ENCODE measurements around the gene FHIT.

Gene FHIT

GRCh38 chr3:60448696-60449095, 802.6 kb downstream of the FHIT start:
- H3K27ac ChIP-seq (ENCODE audit: low read depth, low read length) = no peak overlapping the region
- no peaks in the 10 kb centered on the region for H3K36me3 ChIP-seq (ENCODE audit: control insufficient read depth in 1 of 2, insufficient read depth in 2 of 2, low read length in 2 of 2)
- no peaks in the 10 kb centered on the region for H3K27me3 ChIP-seq (ENCODE audit: control insufficient read depth in 1 of 2, insufficient read depth in 2 of 2, low read length in 2 of 2)
- H3K4me1 ChIP-seq (ENCODE audit: control insufficient read depth in 1 of 2, insufficient read depth in 2 of 2, low read length in 2 of 2) = peaks cover 5 to 9% of the 10 kb centered on the region in 2 donors
- no peaks in the 10 kb centered on the region for H3K9me3 ChIP-seq (ENCODE audit: control insufficient read depth in 1 of 2, low read length in 2 of 2)
- H3K9ac ChIP-seq (ENCODE audit: low read depth in 1 of 2, low read length in 2 of 2) = no peak overlapping the region
- H3K4me3 ChIP-seq (ENCODE audit: low read depth in 1 of 2, low read length in 2 of 2) = no peak overlapping the region

GRCh38 chr3:60445446-60445845, 805.8 kb downstream of the FHIT start:
- Histone ChIP-seq H3K4me1 (ENCODE audit: control insufficient read depth in 1 of 2, insufficient read depth in 2 of 2, low read length in 2 of 2) (peaks cover 0 to 5% of the 10 kb centered on the region in 2 donors), H3K9me3 (ENCODE audit: control insufficient read depth in 1 of 2, low read length in 2 of 2) (no peaks in the 10 kb centered on the region), H3K27ac (ENCODE audit: low read depth, low read length) (no peak overlapping the region), H3K36me3 (ENCODE audit: control insufficient read depth in 1 of 2, insufficient read depth in 2 of 2, low read length in 2 of 2) (no peaks in the 10 kb centered on the region), H3K27me3 (ENCODE audit: control insufficient read depth in 1 of 2, insufficient read depth in 2 of 2, low read length in 2 of 2) (no peaks in the 10 kb centered on the region), H3K9ac (ENCODE audit: low read depth in 1 of 2, low read length in 2 of 2) (no peak overlapping the region), H3K4me3 (ENCODE audit: low read depth in 1 of 2, low read length in 2 of 2) (no peak overlapping the region)

- H3K36me3 ChIP-seq (ENCODE audit: control insufficient read depth in 1 of 2, insufficient read depth in 2 of 2, low read length in 2 of 2) = no peaks in the 10 kb centered on the region
- no peak overlapping the region for H3K27ac ChIP-seq (ENCODE audit: low read depth, low read length)
- no peaks in the 10 kb centered on the region for H3K9me3 ChIP-seq (ENCODE audit: control insufficient read depth in 1 of 2, low read length in 2 of 2)
- no peak overlapping the region for H3K9ac ChIP-seq (ENCODE audit: low read depth in 1 of 2, low read length in 2 of 2)
- H3K27me3 ChIP-seq (ENCODE audit: control insufficient read depth in 1 of 2, insufficient read depth in 2 of 2, low read length in 2 of 2) = no peaks in the 10 kb centered on the region
- H3K4me1 ChIP-seq (ENCODE audit: control insufficient read depth in 1 of 2, insufficient read depth in 2 of 2, low read length in 2 of 2) = peaks cover 0 to 5% of the 10 kb centered on the region in 2 donors
- no peak overlapping the region for H3K4me3 ChIP-seq (ENCODE audit: low read depth in 1 of 2, low read length in 2 of 2)
These were observed 806.3 kb downstream of the FHIT start for GRCh38 chr3:60444898-60445437.

- Histone ChIP-seq H3K9me3 (ENCODE audit: control insufficient read depth in 1 of 2, low read length in 2 of 2) (no peaks in the 10 kb centered on the region), H3K27me3 (ENCODE audit: control insufficient read depth in 1 of 2, insufficient read depth in 2 of 2, low read length in 2 of 2) (no peaks in the 10 kb centered on the region), H3K4me3 (ENCODE audit: low read depth in 1 of 2, low read length in 2 of 2) (no peak overlapping the region), H3K27ac (ENCODE audit: low read depth, low read length) (no peak overlapping the region), H3K9ac (ENCODE audit: low read depth in 1 of 2, low read length in 2 of 2) (no peak overlapping the region), H3K4me1 (ENCODE audit: control insufficient read depth in 1 of 2, insufficient read depth in 2 of 2, low read length in 2 of 2) (peaks cover 0 to 5% of the 10 kb centered on the region in 2 donors), H3K36me3 (ENCODE audit: control insufficient read depth in 1 of 2, insufficient read depth in 2 of 2, low read length in 2 of 2) (no peaks in the 10 kb centered on the region)
These were observed 810.4 kb downstream of the FHIT start for GRCh38 chr3:60440869-60441268.

- no peaks in the 10 kb centered on the region for H3K4me1 ChIP-seq (ENCODE audit: control insufficient read depth in 1 of 2, insufficient read depth in 2 of 2, low read length in 2 of 2)
- H3K27me3 ChIP-seq (ENCODE audit: control insufficient read depth in 1 of 2, insufficient read depth in 2 of 2, low read length in 2 of 2) = no peaks in the 10 kb centered on the region
- H3K9ac ChIP-seq (ENCODE audit: low read depth in 1 of 2, low read length in 2 of 2) = no peak overlapping the region
- H3K9me3 ChIP-seq (ENCODE audit: control insufficient read depth in 1 of 2, low read length in 2 of 2) = no peaks in the 10 kb centered on the region
- no peak overlapping the region for H3K27ac ChIP-seq (ENCODE audit: low read depth, low read length)
- no peaks in the 10 kb centered on the region for H3K36me3 ChIP-seq (ENCODE audit: control insufficient read depth in 1 of 2, insufficient read depth in 2 of 2, low read length in 2 of 2)
- H3K4me3 ChIP-seq (ENCODE audit: low read depth in 1 of 2, low read length in 2 of 2) = no peak overlapping the region
These were observed 815.2 kb downstream of the FHIT start for GRCh38 chr3:60435941-60436650.

GRCh38 chr3:60434950-60435349, 816.3 kb downstream of the FHIT start:
- Histone ChIP-seq H3K9ac (ENCODE audit: low read depth in 1 of 2, low read length in 2 of 2) (no peak overlapping the region), H3K27ac (ENCODE audit: low read depth, low read length) (no peak overlapping the region), H3K27me3 (ENCODE audit: control insufficient read depth in 1 of 2, insufficient read depth in 2 of 2, low read length in 2 of 2) (no peaks in the 10 kb centered on the region), H3K4me1 (ENCODE audit: control insufficient read depth in 1 of 2, insufficient read depth in 2 of 2, low read length in 2 of 2) (no peaks in the 10 kb centered on the region), H3K36me3 (ENCODE audit: control insufficient read depth in 1 of 2, insufficient read depth in 2 of 2, low read length in 2 of 2) (no peaks in the 10 kb centered on the region), H3K9me3 (ENCODE audit: control insufficient read depth in 1 of 2, low read length in 2 of 2) (no peaks in the 10 kb centered on the region), H3K4me3 (ENCODE audit: low read depth in 1 of 2, low read length in 2 of 2) (no peak overlapping the region)

GRCh38 chr3:60434323-60434722, 816.9 kb downstream of the FHIT start:
- no peak overlapping the region for H3K4me3 ChIP-seq (ENCODE audit: low read depth in 1 of 2, low read length in 2 of 2)
- H3K9me3 ChIP-seq (ENCODE audit: control insufficient read depth in 1 of 2, low read length in 2 of 2) = no peaks in the 10 kb centered on the region
- no peaks in the 10 kb centered on the region for H3K4me1 ChIP-seq (ENCODE audit: control insufficient read depth in 1 of 2, insufficient read depth in 2 of 2, low read length in 2 of 2)
- no peak overlapping the region for H3K9ac ChIP-seq (ENCODE audit: low read depth in 1 of 2, low read length in 2 of 2)
- no peak overlapping the region for H3K27ac ChIP-seq (ENCODE audit: low read depth, low read length)
- H3K36me3 ChIP-seq (ENCODE audit: control insufficient read depth in 1 of 2, insufficient read depth in 2 of 2, low read length in 2 of 2) = no peaks in the 10 kb centered on the region
- H3K27me3 ChIP-seq (ENCODE audit: control insufficient read depth in 1 of 2, insufficient read depth in 2 of 2, low read length in 2 of 2) = no peaks in the 10 kb centered on the region

GRCh38 chr3:60431599-60431958, 819.7 kb downstream of the FHIT start:
- H3K4me1 ChIP-seq (ENCODE audit: control insufficient read depth in 1 of 2, insufficient read depth in 2 of 2, low read length in 2 of 2) = no peaks in the 10 kb centered on the region
- H3K9me3 ChIP-seq (ENCODE audit: control insufficient read depth in 1 of 2, low read length in 2 of 2) = no peaks in the 10 kb centered on the region
- H3K27me3 ChIP-seq (ENCODE audit: control insufficient read depth in 1 of 2, insufficient read depth in 2 of 2, low read length in 2 of 2) = no peaks in the 10 kb centered on the region
- H3K4me3 ChIP-seq (ENCODE audit: low read depth in 1 of 2, low read length in 2 of 2) = no peak overlapping the region
- H3K36me3 ChIP-seq (ENCODE audit: control insufficient read depth in 1 of 2, insufficient read depth in 2 of 2, low read length in 2 of 2) = no peaks in the 10 kb centered on the region
- H3K27ac ChIP-seq (ENCODE audit: low read depth, low read length) = no peak overlapping the region
- no peak overlapping the region for H3K9ac ChIP-seq (ENCODE audit: low read depth in 1 of 2, low read length in 2 of 2)

GRCh38 chr3:60430205-60430604, 821.0 kb downstream of the FHIT start:
- H3K9me3 ChIP-seq (ENCODE audit: control insufficient read depth in 1 of 2, low read length in 2 of 2) = no peaks in the 10 kb centered on the region
- H3K27ac ChIP-seq (ENCODE audit: low read depth, low read length) = no peak overlapping the region
- no peaks in the 10 kb centered on the region for H3K27me3 ChIP-seq (ENCODE audit: control insufficient read depth in 1 of 2, insufficient read depth in 2 of 2, low read length in 2 of 2)
- H3K9ac ChIP-seq (ENCODE audit: low read depth in 1 of 2, low read length in 2 of 2) = no peak overlapping the region
- no peaks in the 10 kb centered on the region for H3K4me1 ChIP-seq (ENCODE audit: control insufficient read depth in 1 of 2, insufficient read depth in 2 of 2, low read length in 2 of 2)
- no peaks in the 10 kb centered on the region for H3K36me3 ChIP-seq (ENCODE audit: control insufficient read depth in 1 of 2, insufficient read depth in 2 of 2, low read length in 2 of 2)
- no peak overlapping the region for H3K4me3 ChIP-seq (ENCODE audit: low read depth in 1 of 2, low read length in 2 of 2)

- Histone ChIP-seq H3K9me3 (ENCODE audit: control insufficient read depth in 1 of 2, low read length in 2 of 2) (no peaks in the 10 kb centered on the region), H3K36me3 (ENCODE audit: control insufficient read depth in 1 of 2, insufficient read depth in 2 of 2, low read length in 2 of 2) (no peaks in the 10 kb centered on the region), H3K9ac (ENCODE audit: low read depth in 1 of 2, low read length in 2 of 2) (no peak overlapping the region), H3K4me1 (ENCODE audit: control insufficient read depth in 1 of 2, insufficient read depth in 2 of 2, low read length in 2 of 2) (peaks cover 0 to 5% of the 10 kb centered on the region in 2 donors), H3K27ac (ENCODE audit: low read depth, low read length) (no peak overlapping the region), H3K27me3 (ENCODE audit: control insufficient read depth in 1 of 2, insufficient read depth in 2 of 2, low read length in 2 of 2) (no peaks in the 10 kb centered on the region), H3K4me3 (ENCODE audit: low read depth in 1 of 2, low read length in 2 of 2) (no peak overlapping the region)
These were observed 824.1 kb downstream of the FHIT start for GRCh38 chr3:60427109-60427508.

Data from duodenal mucosa (tissue), 2 donors.